ENCODE results near the gene IL22. TPM values are rescaled to one million over a fixed set of nuclear protein-coding genes. Genes with fewer than 3 reads are reported as not detected.
"Not testable (repeated sequence)": the region's sequence is repeated elsewhere in the genome, so short reads cannot be mapped to it uniquely, and the experiment has no call there.

Gene IL22
- total RNA-seq, 1 donor from 2014 or later: not detected

DNA sequence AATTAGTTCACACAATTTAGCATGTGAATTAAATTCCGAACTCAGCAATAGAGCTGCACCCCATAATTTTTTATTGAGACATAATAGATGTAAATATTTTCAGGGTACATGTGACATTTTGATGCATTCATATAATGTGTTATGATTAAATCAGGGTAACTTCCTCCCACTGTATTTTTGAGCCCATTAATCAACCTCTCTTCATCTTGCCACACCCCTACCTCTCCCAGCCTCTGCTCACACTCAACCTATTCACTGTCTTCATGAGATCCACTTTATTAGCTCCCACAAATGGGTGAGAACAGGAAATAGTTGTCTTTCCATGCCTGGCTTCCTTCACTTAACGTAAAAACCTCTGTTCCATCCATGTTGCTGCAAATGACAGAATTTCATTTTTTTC is 42.5 kb downstream of the IL22 start:
- Mint-ChIP-seq H3K9me3 (ENCODE audit: low read depth) (peaks cover 9% of the 10 kb centered on the region), H3K4me3 (ENCODE audit: low read depth) (no peak overlapping the region), H3K27ac (no peak overlapping the region), H3K27me3 (peaks cover 1% of the 10 kb centered on the region), H3K4me1 (ENCODE audit: low read depth) (peaks cover 8% of the 10 kb centered on the region), H3K36me3 (ENCODE audit: insufficient read depth) (no peaks in the 10 kb centered on the region)
- DNase-seq (ENCODE audit: low spot score, unreplicated experiment): no peak
- TF ChIP-seq CTCF (IDR thresholded peaks at IDR 0.05; ENCODE audit: unreplicated experiment): no peak

- H3K27ac Mint-ChIP-seq: peak overlapping the region; percentile 56
- not testable (repeated sequence) for H3K4me1 Mint-ChIP-seq (ENCODE audit: low read depth); H3K4me3 Mint-ChIP-seq (ENCODE audit: low read depth); H3K27me3 Mint-ChIP-seq; H3K36me3 Mint-ChIP-seq (ENCODE audit: insufficient read depth); H3K9me3 Mint-ChIP-seq (ENCODE audit: low read depth); DNase-seq (ENCODE audit: low spot score, unreplicated experiment)
These were observed 44.2 kb downstream of the IL22 start for GRCh38 chr12:68209048-68209728.

GRCh38 chr12:68207276-68207675 is 46.1 kb downstream of the IL22 start:
- Mint-ChIP-seq H3K27ac (no peak overlapping the region), H3K9me3 (ENCODE audit: low read depth) (peaks cover 8% of the 10 kb centered on the region), H3K36me3 (ENCODE audit: insufficient read depth) (no peaks in the 10 kb centered on the region), H3K4me3 (ENCODE audit: low read depth) (no peak overlapping the region), H3K4me1 (ENCODE audit: low read depth) (peaks cover 11% of the 10 kb centered on the region), H3K27me3 (peaks cover 8% of the 10 kb centered on the region)
- DNase-seq (ENCODE audit: low spot score, unreplicated experiment): no peak
- TF ChIP-seq CTCF (IDR thresholded peaks at IDR 0.05; ENCODE audit: unreplicated experiment): no peak

DNA sequence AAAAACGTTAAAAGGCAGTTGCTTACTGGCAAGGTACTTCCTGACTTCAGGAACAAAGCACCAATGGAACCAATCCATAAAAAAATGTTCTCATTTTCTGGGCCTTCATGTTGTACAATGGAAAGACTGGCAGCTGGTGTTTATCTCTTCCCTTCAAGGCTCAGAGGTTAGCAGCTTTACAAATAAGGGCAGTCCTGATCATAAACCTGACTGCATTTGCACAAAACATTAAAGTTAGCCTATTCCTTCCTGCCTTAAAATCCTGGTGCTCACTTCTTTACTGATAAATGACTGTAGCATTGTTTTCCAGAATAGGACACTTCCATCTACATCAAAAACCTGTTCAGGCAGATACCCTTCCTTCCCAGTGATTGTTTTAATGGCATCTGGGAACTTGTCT is 47.0 kb downstream of the IL22 start:
- Mint-ChIP-seq H3K27me3 (peaks cover 9% of the 10 kb centered on the region), H3K36me3 (ENCODE audit: insufficient read depth) (no peaks in the 10 kb centered on the region), H3K4me3 (ENCODE audit: low read depth) (no peak overlapping the region), H3K9me3 (ENCODE audit: low read depth) (peaks cover under 1% of the 10 kb centered on the region), H3K4me1 (ENCODE audit: low read depth) (peaks cover 11% of the 10 kb centered on the region), H3K27ac (no peak overlapping the region)
- TF ChIP-seq CTCF (IDR thresholded peaks at IDR 0.05; ENCODE audit: unreplicated experiment): no peak
- no peak for DNase-seq (ENCODE audit: low spot score, unreplicated experiment)

DNA sequence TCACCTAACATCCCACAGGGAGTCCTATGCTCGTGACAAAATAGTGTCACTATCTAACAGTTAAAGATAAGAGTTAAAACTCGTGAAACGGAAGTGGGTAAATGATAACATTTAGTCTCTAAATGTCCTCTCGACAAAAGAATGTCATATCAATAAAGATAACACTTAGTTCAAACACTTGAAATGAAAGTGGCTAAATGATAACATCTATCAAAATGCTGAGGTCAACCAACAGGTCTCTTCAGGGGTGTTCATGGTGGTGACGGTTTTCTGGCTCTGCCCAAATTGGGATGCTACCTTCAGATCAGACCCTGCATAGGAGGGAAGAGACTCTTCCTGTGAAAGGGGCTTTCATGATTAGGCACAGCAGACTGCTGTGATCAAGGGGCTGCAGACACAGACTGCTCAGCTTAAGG is 49.9 kb downstream of the IL22 start:
- Mint-ChIP-seq H3K4me1 (ENCODE audit: low read depth) (peaks cover 17% of the 10 kb centered on the region), H3K27ac (no peak overlapping the region), H3K4me3 (ENCODE audit: low read depth) (no peak overlapping the region), H3K27me3 (peaks cover 9% of the 10 kb centered on the region), H3K9me3 (ENCODE audit: low read depth) (no peaks in the 10 kb centered on the region), H3K36me3 (ENCODE audit: insufficient read depth) (no peaks in the 10 kb centered on the region)
- DNase-seq (ENCODE audit: low spot score, unreplicated experiment): no peak
- TF ChIP-seq CTCF (IDR thresholded peaks at IDR 0.05; ENCODE audit: unreplicated experiment): no peak

- Mint-ChIP-seq H3K4me3 (ENCODE audit: low read depth) (no peak overlapping the region), H3K27ac (no peak overlapping the region), H3K36me3 (ENCODE audit: insufficient read depth) (no peaks in the 10 kb centered on the region), H3K4me1 (ENCODE audit: low read depth) (peaks cover 9% of the 10 kb centered on the region), H3K9me3 (ENCODE audit: low read depth) (no peaks in the 10 kb centered on the region), H3K27me3 (peaks cover 7% of the 10 kb centered on the region)
- DNase-seq (ENCODE audit: low spot score, unreplicated experiment): no peak
- TF ChIP-seq CTCF (IDR thresholded peaks at IDR 0.05; ENCODE audit: unreplicated experiment): no peak
These were observed 52.5 kb downstream of the IL22 start for GRCh38 chr12:68200854-68201253.

Measured in progenitor cell of endocrine pancreas (in vitro differentiated cells).